Measurements from ENCODE around the gene ZSCAN2.
A peak's percentile ranks its signal among the peaks of the same experiment; 100 is the strongest.

ZSCAN2 gene

DNA sequence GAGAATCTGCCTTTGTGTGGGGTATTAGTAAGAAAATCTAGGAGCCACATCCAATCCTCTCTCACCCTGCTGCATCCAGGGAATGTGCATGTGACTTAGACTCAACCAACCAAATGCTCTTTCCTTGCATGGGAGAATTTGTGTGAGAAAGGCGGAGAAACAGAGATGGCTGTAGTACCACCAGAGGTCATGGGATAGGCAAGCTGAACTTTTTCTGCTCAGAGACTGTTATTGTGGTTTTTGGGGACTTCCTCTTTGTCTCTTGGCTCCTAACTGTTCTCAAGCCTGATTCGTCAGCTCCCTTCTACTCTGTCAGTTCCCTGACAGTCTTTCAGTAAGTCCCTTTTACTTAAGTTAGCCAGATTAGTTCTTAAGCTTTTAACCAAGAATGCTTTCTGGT is 2.6 kb upstream of the ZSCAN2 start:
- DNase-seq (ENCODE audit: low read depth in 2 of 2) = no peak

GRCh38 chr15:84598993-84599392 is 1.8 kb upstream of the ZSCAN2 start:
- DNase-seq (ENCODE audit: low read depth in 2 of 2) = no peak

- no peak for DNase-seq (ENCODE audit: low read depth in 2 of 2)
These were observed 903 bp upstream of the ZSCAN2 start for GRCh38 chr15:84599906-84600305.

DNA sequence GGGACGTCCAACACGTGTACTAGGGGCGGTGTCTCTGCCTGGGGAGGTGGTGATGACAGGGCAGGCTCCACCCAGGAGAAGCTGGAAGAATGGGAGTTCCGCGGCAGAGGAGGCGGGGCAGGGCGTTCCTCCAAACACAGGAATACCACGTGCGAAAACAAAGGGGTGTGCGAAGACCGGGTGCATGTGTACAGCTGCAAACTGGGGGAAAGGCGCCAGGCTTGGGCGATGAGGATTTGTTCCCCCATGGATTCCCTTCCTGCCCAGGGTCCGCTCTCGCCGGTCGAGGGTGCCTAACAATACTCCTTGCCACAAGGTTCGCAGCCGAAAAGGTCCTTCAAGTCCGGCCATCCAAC is 500 bp upstream of the ZSCAN2 start:
- peak in 1 of 2 donors; percentile 24 for DNase-seq (ENCODE audit: low read depth in 2 of 2)

DNA sequence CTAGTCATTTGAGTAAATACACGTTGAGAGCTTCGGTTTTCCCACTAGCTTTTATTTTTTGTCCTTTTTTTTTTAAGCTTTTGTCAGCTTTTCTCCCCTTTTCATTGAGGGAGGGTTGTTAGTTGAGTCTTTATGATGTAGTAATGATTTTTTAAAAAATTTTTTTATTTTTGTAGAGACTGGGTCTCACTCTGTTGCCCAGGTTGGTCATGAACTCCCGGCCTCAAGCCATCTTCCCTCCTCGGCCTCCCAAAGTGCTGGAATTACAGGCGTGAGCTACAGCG is 688 bp downstream of the ZSCAN2 start:
- no peak for DNase-seq (ENCODE audit: low read depth in 2 of 2)

DNA sequence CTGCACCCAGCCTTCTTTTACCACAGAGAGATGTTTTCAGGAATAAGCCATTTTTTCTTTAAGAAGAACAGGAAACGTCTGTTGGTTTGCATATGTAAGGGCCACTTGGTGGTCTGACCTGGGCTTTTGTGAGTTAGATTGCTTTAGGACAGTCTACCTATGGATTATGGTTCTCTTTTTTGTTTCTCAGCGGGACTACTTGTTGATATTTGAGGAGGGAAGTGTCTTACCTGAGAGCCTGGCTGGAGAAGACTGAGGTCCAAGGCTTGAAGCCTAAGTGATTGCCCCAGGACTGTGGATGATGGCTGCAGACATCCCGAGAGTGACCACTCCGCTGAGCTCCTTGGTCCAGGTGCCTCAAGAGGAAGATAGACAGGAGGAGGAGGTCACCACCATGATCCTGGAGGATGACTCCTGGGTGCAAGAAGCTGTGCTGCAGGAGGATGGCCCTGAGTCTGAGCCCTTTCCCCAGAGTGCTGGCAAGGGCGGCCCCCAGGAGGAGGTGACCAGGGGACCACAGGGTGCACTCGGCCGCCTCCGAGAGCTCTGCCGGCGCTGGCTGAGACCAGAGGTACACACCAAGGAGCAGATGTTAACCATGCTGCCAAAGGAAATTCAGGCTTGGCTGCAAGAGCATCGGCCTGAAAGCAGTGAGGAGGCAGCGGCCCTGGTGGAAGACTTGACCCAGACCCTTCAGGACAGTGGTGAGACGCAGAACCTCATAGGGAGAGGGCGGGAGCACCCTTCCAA is 3.0 kb downstream of the ZSCAN2 start:
- no peak for DNase-seq (ENCODE audit: low read depth in 2 of 2)

DNA sequence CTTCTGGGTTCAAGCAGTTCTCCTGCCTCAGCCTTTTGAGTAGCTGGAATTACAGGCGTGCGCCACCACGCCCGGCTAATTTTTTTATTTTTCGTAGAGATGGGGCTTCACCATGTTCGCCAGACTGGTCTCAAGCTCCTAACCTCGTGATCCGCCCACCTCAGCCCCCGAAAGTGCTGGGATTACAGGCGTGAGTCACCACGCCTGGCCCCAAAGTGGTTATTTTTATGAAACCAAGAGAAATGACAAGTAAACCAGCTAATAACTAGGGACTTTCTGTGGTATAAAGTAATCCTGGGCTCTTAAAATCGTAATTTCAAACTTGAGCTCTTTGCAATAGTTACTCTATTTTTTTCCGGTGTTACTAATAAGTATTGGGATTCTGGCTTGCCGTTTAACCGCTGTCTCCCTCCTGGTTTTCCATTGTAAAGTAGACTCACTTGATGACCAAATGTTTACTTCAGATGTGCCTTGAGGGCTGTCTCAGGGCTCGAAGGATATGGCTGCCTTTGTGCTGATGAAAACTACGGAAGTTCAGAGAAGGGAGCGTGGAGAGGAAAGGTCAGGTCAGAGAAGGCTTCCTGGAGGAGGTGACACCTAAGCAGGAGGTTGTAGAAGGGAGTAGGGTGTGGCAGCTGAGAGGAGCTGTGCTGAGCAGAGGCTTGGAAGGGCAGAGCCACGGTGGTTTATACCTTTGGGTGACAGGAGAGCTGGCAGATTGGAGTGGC is 4.2 kb downstream of the ZSCAN2 start:
- DNase-seq (ENCODE audit: low read depth in 2 of 2) = no peak

- no peak for DNase-seq (ENCODE audit: low read depth in 2 of 2)
These were observed 4.7 kb downstream of the ZSCAN2 start for GRCh38 chr15:84605554-84605882.

DNA sequence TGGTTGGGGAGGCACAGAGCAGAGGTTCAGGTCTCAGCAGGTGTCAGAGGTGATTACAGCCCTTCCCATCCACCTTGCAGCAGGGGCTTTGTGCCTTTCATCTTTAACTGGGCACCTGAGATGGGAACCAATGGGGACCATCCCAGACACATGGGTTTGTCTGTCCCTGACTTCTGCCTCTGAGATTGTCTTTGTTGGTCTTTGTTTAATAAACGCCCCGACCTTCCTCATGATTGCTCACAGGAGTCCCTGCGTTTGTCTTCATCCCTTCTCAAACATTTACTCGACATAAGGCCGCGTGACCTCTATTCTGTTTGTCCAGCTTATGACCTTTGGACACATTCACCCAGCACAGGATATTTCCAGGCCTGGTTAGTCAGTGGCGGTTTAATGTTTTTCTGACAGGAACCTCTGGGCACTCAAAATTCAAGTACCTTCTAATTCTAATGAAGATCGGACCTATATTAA is 5.9 kb downstream of the ZSCAN2 start:
- no peak for DNase-seq (ENCODE audit: low read depth in 2 of 2)

- no peak for DNase-seq (ENCODE audit: low read depth in 2 of 2)
These were observed 8.0 kb downstream of the ZSCAN2 start for GRCh38 chr15:84608707-84609284.

DNA sequence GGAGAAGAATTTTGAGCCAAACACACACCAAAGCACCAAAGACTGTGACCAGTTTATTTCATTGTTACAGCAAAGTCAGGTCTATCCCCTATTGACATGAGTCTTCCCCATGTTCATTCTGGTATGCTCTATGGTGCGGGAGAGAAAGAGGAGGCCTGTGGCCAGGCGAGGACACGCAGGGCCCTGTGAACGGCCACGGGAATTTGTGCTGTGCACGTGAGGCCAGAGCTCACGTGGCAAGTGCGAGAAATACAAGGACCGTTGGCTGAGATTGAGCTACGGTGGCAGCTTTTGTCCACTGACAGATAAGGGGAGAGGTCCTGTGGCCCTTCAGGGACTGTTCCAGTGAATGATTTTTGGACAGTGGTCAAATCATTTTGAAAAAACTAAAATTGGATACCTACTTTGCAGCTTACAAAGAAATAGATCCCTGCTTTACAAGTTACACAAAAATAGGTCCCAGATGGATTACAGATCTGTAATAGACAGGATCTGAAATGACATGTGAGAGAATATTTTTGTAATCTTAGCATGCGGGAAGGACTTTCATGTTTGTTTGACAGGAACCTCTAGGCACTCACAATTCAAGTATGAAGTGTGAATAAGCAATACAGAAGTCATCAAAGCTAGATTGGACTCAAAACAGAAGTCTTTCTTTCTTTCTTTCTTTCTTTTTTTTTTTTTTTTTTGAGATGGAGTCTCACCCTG is 9.2 kb downstream of the ZSCAN2 start:
- DNase-seq (ENCODE audit: low read depth in 2 of 2) = no peak

DNA sequence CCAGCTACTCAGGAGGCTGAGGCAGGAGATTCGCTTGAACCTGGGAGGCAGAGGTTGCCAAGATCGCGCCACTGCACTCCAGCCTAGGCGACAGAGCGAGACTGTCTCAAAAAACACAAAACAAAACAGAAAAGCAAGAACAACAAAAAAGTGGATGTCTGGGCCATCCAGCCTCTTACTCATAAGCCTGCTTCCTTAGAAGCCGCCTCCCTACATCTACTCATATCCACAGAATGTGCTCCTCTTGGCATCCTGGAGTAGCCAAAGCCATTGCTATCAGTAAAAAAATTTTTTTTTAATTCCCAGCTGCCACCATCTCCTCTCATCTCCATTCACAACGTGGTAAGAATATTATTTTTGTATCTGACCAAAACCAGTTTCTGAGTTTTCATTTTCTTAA is 10.8 kb downstream of the ZSCAN2 start:
- DNase-seq (ENCODE audit: low read depth in 2 of 2) = no peak

DNA sequence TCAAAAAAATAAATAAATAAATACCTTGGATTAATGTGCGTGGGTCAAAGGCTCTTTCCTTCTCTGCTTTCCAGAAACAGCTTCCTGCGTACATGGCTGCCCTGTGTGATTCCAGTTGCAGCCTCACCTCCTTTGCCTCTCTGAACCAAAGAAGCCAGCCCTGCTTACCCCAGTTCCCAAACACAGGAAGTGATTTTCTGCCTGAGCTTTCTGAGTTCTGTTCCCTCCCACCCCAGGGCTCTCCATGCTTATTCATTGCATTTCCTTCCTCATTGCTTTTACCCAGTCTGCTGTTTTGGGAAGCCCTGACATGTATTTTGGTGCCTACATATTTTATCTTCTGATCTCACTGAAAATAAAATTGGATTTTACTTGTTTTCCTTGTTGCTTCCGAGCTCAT is 15.4 kb downstream of the ZSCAN2 start:
- DNase-seq (ENCODE audit: low read depth in 2 of 2) = no peak

DNA sequence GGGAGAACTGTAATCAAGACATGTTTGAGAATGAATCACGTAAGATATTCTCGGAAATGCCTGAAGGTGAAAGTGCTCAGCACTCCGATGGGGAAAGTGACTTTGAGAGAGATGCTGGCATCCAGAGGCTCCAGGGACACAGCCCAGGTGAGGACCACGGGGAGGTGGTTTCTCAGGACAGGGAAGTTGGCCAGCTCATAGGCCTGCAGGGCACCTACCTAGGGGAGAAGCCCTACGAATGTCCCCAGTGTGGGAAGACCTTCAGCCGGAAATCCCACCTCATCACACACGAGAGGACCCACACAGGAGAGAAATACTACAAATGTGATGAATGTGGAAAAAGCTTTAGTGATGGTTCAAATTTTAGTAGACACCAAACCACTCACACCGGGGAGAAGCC is 19.8 kb downstream of the ZSCAN2 start:
- no peak for DNase-seq (ENCODE audit: low read depth in 2 of 2)

- DNase-seq (ENCODE audit: low read depth in 2 of 2) = no peak
These were observed 20.7 kb downstream of the ZSCAN2 start for GRCh38 chr15:84621358-84621979.

GRCh38 chr15:84624359-84624758 is 23.6 kb downstream of the ZSCAN2 start:
- no peak for DNase-seq (ENCODE audit: low read depth in 2 of 2)

GRCh38 chr15:84625123-84625522 is 24.3 kb downstream of the ZSCAN2 start:
- no peak for DNase-seq (ENCODE audit: low read depth in 2 of 2)

DNA sequence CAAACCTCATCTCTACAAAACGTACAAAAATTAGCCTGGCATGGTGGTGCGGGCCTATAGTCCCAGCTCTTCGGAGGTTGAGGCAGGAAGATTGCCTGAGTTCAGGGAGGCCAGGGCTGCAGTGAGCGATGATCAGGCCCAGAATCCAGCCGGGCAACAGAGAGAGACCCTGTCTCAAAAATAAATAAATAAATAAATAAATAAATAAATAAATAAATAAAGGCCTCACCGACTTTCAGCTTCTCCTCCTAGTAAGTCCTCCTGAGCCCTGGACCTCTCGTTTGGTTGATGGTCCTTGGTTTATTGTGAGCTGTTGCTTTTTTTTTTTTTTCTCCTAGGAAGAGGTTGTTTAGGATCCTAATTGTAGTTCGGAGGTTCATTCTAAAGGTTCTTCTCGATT is 28.2 kb downstream of the ZSCAN2 start:
- DNase-seq (ENCODE audit: low read depth in 2 of 2) = no peak

GRCh38 chr15:84631706-84632272 is 31.0 kb downstream of the ZSCAN2 start:
- DNase-seq (ENCODE audit: low read depth in 2 of 2) = no peak

DNA sequence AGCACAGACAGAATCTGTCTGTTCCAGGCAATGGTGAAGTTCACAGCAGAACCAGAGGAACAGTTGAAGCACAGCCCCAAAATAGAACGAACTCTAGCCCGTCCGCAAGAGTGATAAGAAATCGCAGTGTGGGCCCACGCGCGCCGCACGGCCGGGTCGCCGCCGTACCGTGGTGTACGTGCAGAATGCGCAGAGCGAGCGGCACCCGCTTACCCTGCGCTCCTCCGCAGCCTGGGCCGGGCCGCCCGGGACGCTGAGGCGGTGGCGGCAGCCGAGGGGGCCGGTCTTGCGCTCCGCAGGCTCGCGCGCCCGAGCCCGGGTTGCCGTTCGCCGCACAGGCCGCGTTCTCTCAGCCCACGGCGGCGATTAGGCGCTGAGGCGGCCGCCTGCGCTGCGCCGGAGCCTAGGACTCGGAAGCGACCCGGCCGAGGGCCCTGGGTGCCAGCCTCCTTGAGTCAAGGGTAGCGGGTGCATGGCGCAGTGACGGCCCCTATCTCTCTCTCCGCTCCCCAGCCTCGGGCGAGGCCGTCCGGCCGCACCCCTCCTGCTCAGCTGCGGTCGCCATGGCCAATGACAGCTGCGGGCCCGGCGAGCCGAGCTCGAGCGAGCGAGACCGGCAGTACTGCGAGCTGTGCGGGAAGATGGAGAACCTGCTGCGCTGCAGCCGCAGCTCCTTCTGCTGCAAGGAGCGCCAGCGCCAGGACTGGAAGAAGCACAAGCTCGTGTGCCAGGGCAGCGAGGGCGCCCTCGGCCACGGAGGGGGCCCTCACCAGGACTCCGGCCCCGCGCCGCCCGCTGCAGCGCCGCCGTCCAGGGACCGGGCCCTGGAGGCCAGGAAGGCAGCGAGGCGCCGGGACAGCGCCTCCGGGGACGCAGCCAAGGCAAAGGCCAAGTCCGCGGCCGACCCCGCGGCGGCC is 32.8 kb downstream of the ZSCAN2 start:
- DNase-seq (ENCODE audit: low read depth in 2 of 2) = peak; percentile 31 to 38

Measured in stimulated activated CD8-positive, alpha-beta memory T cell treated with anti-CD3 and anti-CD28 coated beads, Interleukin-2, amount 100 ng/mL, for 1 hour (primary cell).